Activated T-helper 1 cell treated with anti-CD3 and anti-CD28 coated beads, Interleukin-12 subunit alpha, Interleukin-12 subunit beta, Interleukin-2, Interleukin-4 antibody, amounts not matched to agents 30 ng/mL and 10 ng/mL and 1 ng/mL, durations not matched to agents 14 hours and 24 hours and 36 hours (primary cell): ENCODE data around the gene R3HDM2. TPM values are rescaled to one million over a fixed set of nuclear protein-coding genes. Genes with fewer than 3 reads are reported as not detected.

ENCODE experiments used
- DNase-seq: peaks from one replicate; pipeline ENCODE4 v3.0.0; 2021; ENCODE audit warnings: low spot score
- H3K27ac Mint-ChIP-seq: one replicate; pipeline ENCODE4 v1.8.0; 2021; ENCODE audit warnings: mild to moderate bottlenecking, mixed read lengths
- H3K27me3 Mint-ChIP-seq: one replicate; pipeline ENCODE4 v1.8.0; 2022; ENCODE audit warnings: mild to moderate bottlenecking, moderate library complexity, mixed read lengths; ENCODE audit not compliant: insufficient read depth
- H3K36me3 Mint-ChIP-seq: one replicate; pipeline ENCODE4 v1.8.0; 2021; ENCODE audit warnings: low read depth, mixed read lengths
- H3K4me1 Mint-ChIP-seq: one replicate; pipeline ENCODE4 v1.8.0; 2021; ENCODE audit warnings: low read depth, mixed read lengths
- H3K4me3 Mint-ChIP-seq: one replicate; pipeline ENCODE4 v1.8.0; 2021; ENCODE audit warnings: mild to moderate bottlenecking, moderate library complexity, mixed read lengths
- H3K9me3 Mint-ChIP-seq: one replicate; pipeline ENCODE4 v1.8.0; 2021; ENCODE audit warnings: mixed read lengths
- intact Hi-C: fragments of 100-400 bp; cut with micrococcal nuclease; formaldehyde crosslinking; loops from one replicate; pipeline ENCODE4 v1.15.1; 2024
- total RNA-seq: library from RNA; stranded (reverse); gene quantifications from 2 replicates; pipeline ENCODE4 v1.2.3, GENCODE V29; 2022

R3HDM2 gene
- total RNA-seq, 1 donor from 2014 or later: 44.6 TPM

GRCh38 chr12:57243521-57244311, 187.1 kb downstream of the R3HDM2 start:
- intact Hi-C loops: loop anchor here (1.0 to 10.0 kb wide), 5 partner anchors 30 to 381 kb away; partner anchors contain the start of genes GLI1 and STAT6
- no peaks in the 10 kb centered on the region for H3K9me3 Mint-ChIP-seq
- H3K27me3 Mint-ChIP-seq: peaks cover 31% of the 10 kb centered on the region
- H3K4me1 Mint-ChIP-seq: peaks cover 47% of the 10 kb centered on the region
- peak overlapping the region; percentile 41 for H3K27ac Mint-ChIP-seq
- DNase-seq: peak; percentile 74
- H3K4me3 Mint-ChIP-seq: peak overlapping the region; percentile 76
- H3K36me3 Mint-ChIP-seq: peaks cover 2% of the 10 kb centered on the region

DNA sequence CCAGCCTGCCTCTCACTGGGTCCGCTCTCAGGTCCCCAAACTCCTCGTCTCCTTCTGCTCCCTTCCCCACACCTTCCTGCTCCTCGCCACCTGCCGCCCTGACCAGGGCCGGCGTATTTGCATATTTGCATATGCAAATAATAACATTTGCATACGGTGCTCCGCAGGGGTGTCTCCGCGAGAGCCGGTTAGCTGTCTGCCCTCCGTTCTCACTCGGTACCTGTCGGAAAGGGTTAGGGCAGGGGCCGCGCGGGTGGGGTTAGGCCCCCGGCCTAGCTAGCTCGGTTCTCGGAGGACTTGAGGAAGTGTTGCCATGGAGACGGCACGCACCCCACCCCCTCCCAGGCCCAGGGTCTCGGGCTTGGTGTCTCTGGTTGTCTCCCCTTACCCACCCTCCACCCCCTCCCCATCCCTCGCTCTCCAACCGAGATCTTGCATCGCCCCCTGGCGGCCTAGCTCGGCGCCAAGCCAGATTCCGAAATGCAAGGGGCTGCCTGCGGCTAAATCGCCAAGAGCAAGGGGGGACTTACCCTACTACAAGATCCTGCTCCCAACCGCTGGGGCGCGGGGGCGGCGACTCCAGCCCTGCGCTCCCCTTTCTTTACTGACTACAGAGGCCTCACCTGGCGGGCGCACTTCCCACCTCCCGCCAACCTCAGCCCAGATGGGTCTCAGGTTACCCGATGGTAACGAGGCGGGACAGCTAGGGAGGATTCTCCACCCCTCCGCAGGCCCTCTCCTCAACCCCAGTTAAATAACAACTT, 188.0 kb downstream of the R3HDM2 start:
- peak overlapping the region; percentile 76 for H3K4me3 Mint-ChIP-seq
- H3K4me1 Mint-ChIP-seq: peaks cover 54% of the 10 kb centered on the region
- peak overlapping the region; percentile 12 for H3K27ac Mint-ChIP-seq
- H3K9me3 Mint-ChIP-seq: no peaks in the 10 kb centered on the region
- intact Hi-C loops: loop anchor here (1.0 to 10.0 kb wide), 5 partner anchors 30 to 382 kb away; partner anchors contain the start of genes GLI1 and STAT6
- H3K36me3 Mint-ChIP-seq: peaks cover 2% of the 10 kb centered on the region
- peak; percentile 54 for DNase-seq
- H3K27me3 Mint-ChIP-seq: peaks cover 33% of the 10 kb centered on the region

GRCh38 chr12:57242329-57242690, 188.5 kb downstream of the R3HDM2 start:
- intact Hi-C loops: loop anchor here (2.0 to 10.0 kb wide), 3 partner anchors 116 to 382 kb away; partner anchors contain the start of gene STAT6
- peaks cover 38% of the 10 kb centered on the region for H3K27me3 Mint-ChIP-seq
- peaks cover 3% of the 10 kb centered on the region for H3K36me3 Mint-ChIP-seq
- DNase-seq: no peak
- no peak overlapping the region for H3K27ac Mint-ChIP-seq
- H3K4me1 Mint-ChIP-seq: peaks cover 59% of the 10 kb centered on the region
- H3K9me3 Mint-ChIP-seq: no peaks in the 10 kb centered on the region
- no peak overlapping the region for H3K4me3 Mint-ChIP-seq

GRCh38 chr12:57241402-57242310, 189.2 kb downstream of the R3HDM2 start:
- no peak for DNase-seq
- peak overlapping the region; percentile 95 for H3K4me3 Mint-ChIP-seq
- peaks cover 63% of the 10 kb centered on the region for H3K4me1 Mint-ChIP-seq
- H3K9me3 Mint-ChIP-seq: no peaks in the 10 kb centered on the region
- intact Hi-C loops: loop anchor here (2.0 to 10.0 kb wide), 3 partner anchors 115 to 383 kb away; partner anchors contain the start of gene STAT6
- H3K27me3 Mint-ChIP-seq: peaks cover 44% of the 10 kb centered on the region
- peaks cover 6% of the 10 kb centered on the region for H3K36me3 Mint-ChIP-seq
- no peak overlapping the region for H3K27ac Mint-ChIP-seq

DNA sequence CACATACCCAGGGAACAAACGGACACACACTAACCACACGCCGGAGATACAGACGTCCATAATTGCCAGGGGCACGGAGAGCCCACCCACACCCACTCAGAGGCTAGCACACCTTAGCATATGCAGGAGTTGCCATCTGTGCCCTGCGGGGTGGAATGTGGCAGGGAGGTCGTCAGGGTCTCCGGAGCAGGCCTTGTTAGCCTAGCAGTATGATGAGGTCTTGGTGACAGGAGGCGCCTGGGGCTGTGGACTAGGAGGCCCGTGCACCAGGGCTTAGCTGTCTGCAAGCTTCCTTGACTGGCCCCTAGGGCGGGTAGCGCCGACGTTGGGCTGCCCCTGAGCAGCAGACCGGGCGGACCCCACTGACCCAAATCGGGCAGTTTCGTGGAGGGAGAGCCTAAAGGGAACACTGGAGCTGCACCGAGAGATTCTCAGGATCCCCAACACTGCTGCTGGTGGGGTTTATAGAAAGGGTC, 189.9 kb downstream of the R3HDM2 start:
- Mint-ChIP-seq H3K27me3 (peaks cover 50% of the 10 kb centered on the region), H3K27ac (peak overlapping the region; percentile 84), H3K36me3 (peaks cover 8% of the 10 kb centered on the region), H3K9me3 (no peaks in the 10 kb centered on the region), H3K4me3 (peak overlapping the region; percentile 95), H3K4me1 (peaks cover 63% of the 10 kb centered on the region)
- no peak for DNase-seq
- intact Hi-C loops: loop anchor here (5.0 to 10.0 kb wide), 2 partner anchors 129 to 384 kb away; partner anchors contain the start of gene STAT6

DNA sequence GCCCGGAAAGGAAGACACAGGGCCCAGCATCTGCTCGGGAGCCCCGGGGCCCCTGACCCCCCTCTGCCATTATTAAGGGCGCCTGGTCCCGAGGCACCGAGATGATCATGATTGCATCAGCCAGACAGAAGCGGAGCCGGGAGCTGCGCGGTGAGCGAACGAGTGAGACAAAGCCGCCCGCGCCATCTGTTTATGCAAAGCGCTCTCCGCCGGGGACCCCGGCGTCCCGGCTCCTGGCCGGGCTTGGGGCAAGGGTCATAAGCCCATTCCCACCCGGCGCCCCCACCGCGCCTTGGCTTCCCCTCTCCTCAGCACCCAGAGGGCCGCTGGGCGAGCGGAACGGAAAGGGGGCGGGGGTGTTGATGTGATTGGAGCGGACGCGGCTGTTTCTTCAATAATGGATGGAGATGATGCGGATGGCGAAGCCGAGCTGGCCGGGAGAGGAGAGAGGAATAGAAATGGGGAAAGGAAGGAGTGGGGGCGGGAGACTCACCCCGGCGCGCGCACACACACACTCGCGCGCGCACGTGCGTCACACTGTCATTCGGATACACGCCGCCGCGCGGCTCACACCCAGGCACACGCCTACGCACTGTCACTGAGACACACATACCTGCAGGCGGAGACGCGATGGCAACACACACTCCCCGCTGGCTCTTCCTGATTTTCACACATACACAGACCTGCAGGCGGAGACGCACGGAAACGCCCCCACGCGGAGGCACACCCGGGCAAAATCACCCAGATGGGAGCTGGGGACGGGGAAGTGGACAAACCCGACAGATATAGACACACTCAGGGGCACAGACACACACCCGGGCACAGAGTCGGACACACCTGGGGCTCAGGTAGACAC, 190.5 kb downstream of the R3HDM2 start:
- peak overlapping the region; percentile 95 for H3K4me3 Mint-ChIP-seq
- H3K27me3 Mint-ChIP-seq: peaks cover 50% of the 10 kb centered on the region
- H3K9me3 Mint-ChIP-seq: no peaks in the 10 kb centered on the region
- H3K4me1 Mint-ChIP-seq: peaks cover 63% of the 10 kb centered on the region
- DNase-seq: peak; percentile 65
- intact Hi-C loops: loop anchor here (5.0 to 10.0 kb wide), 2 partner anchors 128 to 385 kb away; partner anchors contain the start of gene STAT6
- H3K36me3 Mint-ChIP-seq: peaks cover 10% of the 10 kb centered on the region
- peak overlapping the region; percentile 84 for H3K27ac Mint-ChIP-seq

DNA sequence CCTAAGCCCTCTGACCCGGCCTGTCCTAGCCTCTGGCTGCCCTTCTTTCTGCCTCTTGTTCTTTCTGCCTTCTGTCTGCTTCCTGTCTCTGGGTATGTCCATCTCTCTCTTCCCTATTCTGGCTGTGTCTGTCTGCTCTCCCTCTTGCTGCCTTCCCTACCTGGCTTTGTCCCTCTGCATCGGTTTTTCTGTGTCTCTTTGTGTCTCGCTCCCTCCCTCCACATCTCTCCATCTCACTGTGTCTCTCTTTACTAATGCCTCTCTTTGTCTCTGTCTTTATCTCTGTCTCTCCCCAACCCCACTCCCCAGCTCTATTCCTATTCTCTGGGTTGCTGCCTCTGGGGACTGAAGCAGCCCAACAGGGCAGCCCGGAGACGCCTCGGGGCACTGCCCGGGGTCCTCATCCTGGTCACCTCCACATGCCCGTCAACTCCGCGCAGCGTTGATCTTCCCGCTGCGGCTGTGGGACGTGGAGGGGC, 191.2 kb downstream of the R3HDM2 start:
- Mint-ChIP-seq H3K36me3 (peaks cover 10% of the 10 kb centered on the region), H3K4me1 (peaks cover 63% of the 10 kb centered on the region), H3K27ac (peak overlapping the region; percentile 78), H3K27me3 (peaks cover 50% of the 10 kb centered on the region), H3K4me3 (peak overlapping the region; percentile 95), H3K9me3 (no peaks in the 10 kb centered on the region)
- intact Hi-C loops: loop anchor here (1.0 to 10.0 kb wide), 5 partner anchors 10 to 385 kb away; partner anchors contain the start of genes SHMT2 and STAT6
- DNase-seq: no peak

- DNase-seq: peak; percentile 86
- H3K4me3 Mint-ChIP-seq: peak overlapping the region; percentile 95
- peaks cover 48% of the 10 kb centered on the region for H3K27me3 Mint-ChIP-seq
- H3K9me3 Mint-ChIP-seq: no peaks in the 10 kb centered on the region
- intact Hi-C loops: loop anchor here (1.0 to 2.0 kb wide), 3 partner anchors 10 to 26 kb away; partner anchors contain the start of gene SHMT2
- peaks cover 64% of the 10 kb centered on the region for H3K4me1 Mint-ChIP-seq
- peak overlapping the region; percentile 78 for H3K27ac Mint-ChIP-seq
- peaks cover 16% of the 10 kb centered on the region for H3K36me3 Mint-ChIP-seq
Observed at GRCh38 chr12:57238854-57239554, 191.8 kb downstream of the R3HDM2 start.

DNA sequence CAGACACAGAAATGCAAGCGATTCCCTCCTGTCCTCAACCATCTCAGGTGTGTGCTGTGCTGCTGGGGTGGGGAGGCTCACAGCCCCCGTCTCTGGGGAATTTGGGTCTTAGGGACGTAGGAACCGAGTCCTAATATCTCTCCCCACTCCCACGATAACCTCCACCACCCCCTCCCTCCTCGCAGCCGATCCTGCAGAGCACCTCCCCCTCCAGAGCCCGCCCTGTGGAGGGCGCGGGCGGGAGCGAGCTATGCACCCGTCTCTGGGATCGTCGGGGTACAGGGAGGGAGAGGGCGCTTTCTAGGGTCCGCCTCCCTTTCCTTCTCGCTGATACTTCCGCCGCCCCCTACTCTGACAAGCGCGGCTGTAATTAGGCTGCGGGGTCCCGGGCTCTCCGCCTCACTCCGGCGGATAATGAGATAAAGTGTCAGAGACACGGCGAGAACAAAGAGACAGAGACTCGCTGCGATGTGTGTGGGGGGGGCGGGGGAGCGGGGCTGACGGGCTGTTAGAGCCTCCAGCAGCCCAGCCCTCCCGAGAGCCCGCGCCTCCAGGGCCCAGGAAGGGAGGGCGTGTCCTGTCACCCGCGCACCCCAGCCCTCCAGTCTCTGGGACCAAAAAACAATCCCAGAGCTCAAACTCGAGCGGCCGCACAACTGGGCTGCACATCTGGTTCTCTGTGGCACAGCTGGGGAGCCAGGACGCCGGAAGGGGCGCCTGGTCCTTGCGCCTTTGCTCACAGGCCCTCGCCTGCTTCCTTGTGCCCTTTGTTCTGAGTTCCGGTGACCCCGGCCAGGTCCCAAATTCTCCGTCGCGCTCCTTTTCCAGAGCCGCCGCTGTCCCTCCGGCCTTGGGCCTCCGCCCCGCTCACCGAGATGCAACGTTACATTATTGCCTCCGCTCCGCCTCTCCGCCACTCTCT, 192.7 kb downstream of the R3HDM2 start:
- DNase-seq: no peak
- H3K27me3 Mint-ChIP-seq: peaks cover 45% of the 10 kb centered on the region
- peak overlapping the region; percentile 95 for H3K4me3 Mint-ChIP-seq
- H3K4me1 Mint-ChIP-seq: peaks cover 58% of the 10 kb centered on the region
- intact Hi-C loops: loop anchor here (2.0 kb wide), 1 partner anchor 13 kb away; no protein-coding TSS in a partner anchor
- peaks cover 21% of the 10 kb centered on the region for H3K36me3 Mint-ChIP-seq
- H3K9me3 Mint-ChIP-seq: no peaks in the 10 kb centered on the region
- H3K27ac Mint-ChIP-seq: peak overlapping the region; percentile 72

GRCh38 chr12:57237596-57237931, 193.3 kb downstream of the R3HDM2 start:
- Mint-ChIP-seq H3K9me3 (no peaks in the 10 kb centered on the region), H3K4me3 (peak overlapping the region; percentile 82), H3K27me3 (peaks cover 44% of the 10 kb centered on the region), H3K4me1 (peaks cover 60% of the 10 kb centered on the region), H3K27ac (no peak overlapping the region), H3K36me3 (peaks cover 25% of the 10 kb centered on the region)
- no peak for DNase-seq
- intact Hi-C loops: no loop called here
